ENCODE results near the gene CGN. TPM values are rescaled to one million over a fixed set of nuclear protein-coding genes. Genes with fewer than 3 reads are reported as not detected.

CGN gene
- total RNA-seq, 1 donor from 2014 or later, result 0.32 TPM

GRCh38 chr1:151499365-151499764, 11.8 kb upstream of the CGN start:
- intact Hi-C loops (cut with micrococcal nuclease), result no loop called here

GRCh38 chr1:151499930-151500329, 11.3 kb upstream of the CGN start:
- intact Hi-C loops (cut with micrococcal nuclease), result no loop called here

- intact Hi-C loops (cut with micrococcal nuclease), result no loop called here
Measured at GRCh38 chr1:151501474-151501873, 9.7 kb upstream of the CGN start.

- intact Hi-C loops (cut with micrococcal nuclease), result no loop called here
Measured at GRCh38 chr1:151502035-151502700, 9.0 kb upstream of the CGN start.

- intact Hi-C loops (cut with micrococcal nuclease), result no loop called here
Measured at GRCh38 chr1:151502859-151503780, 8.1 kb upstream of the CGN start.

GRCh38 chr1:151504252-151504651, 6.9 kb upstream of the CGN start:
- intact Hi-C loops (cut with micrococcal nuclease), result no loop called here

GRCh38 chr1:151504759-151505158, 6.4 kb upstream of the CGN start:
- intact Hi-C loops (cut with micrococcal nuclease), result no loop called here

GRCh38 chr1:151508833-151509232, 2.4 kb upstream of the CGN start:
- intact Hi-C loops (cut with micrococcal nuclease), result no loop called here

- intact Hi-C loops (cut with micrococcal nuclease), result loop anchor here (2.0 to 5.0 kb wide), 3 partner anchors 65 to 227 kb away; partner anchors contain the start of gene ZNF687
Measured at GRCh38 chr1:151509350-151510019, 1.7 kb upstream of the CGN start.

- intact Hi-C loops (cut with micrococcal nuclease), result loop anchor here (2.0 to 5.0 kb wide), 3 partner anchors 65 to 228 kb away; partner anchors contain the start of gene ZNF687
Measured at GRCh38 chr1:151510020-151510405, 1.2 kb upstream of the CGN start.

- intact Hi-C loops (cut with micrococcal nuclease), result loop anchor here (2.0 to 5.0 kb wide), 3 partner anchors 66 to 228 kb away; partner anchors contain the start of gene ZNF687
Measured at GRCh38 chr1:151510614-151510956, 602 bp upstream of the CGN start.

- intact Hi-C loops (cut with micrococcal nuclease), result loop anchor here (1.0 to 5.0 kb wide), 7 partner anchors 29 to 279 kb away; partner anchors contain the start of genes RFX5, TDRKH, TUFT1 and ZNF687
Measured at GRCh38 chr1:151511636-151512215, 539 bp downstream of the CGN start.

GRCh38 chr1:151512326-151512725, 1.1 kb downstream of the CGN start:
- intact Hi-C loops (cut with micrococcal nuclease), result loop anchor here (5.0 kb wide), 1 partner anchor 230 kb away; the partner anchor contains the start of gene ZNF687

- intact Hi-C loops (cut with micrococcal nuclease), result loop anchor here (5.0 kb wide), 1 partner anchor 231 kb away; the partner anchor contains the start of gene ZNF687
Measured at GRCh38 chr1:151512801-151513625, 1.8 kb downstream of the CGN start.

- intact Hi-C loops (cut with micrococcal nuclease), result loop anchor here (5.0 kb wide), 1 partner anchor 231 kb away; the partner anchor contains the start of gene ZNF687
Measured at GRCh38 chr1:151513626-151514121, 2.5 kb downstream of the CGN start.

- intact Hi-C loops (cut with micrococcal nuclease), result loop anchor here (5.0 kb wide), 1 partner anchor 232 kb away; the partner anchor contains the start of gene ZNF687
Measured at GRCh38 chr1:151514366-151514765, 3.2 kb downstream of the CGN start.

- intact Hi-C loops (cut with micrococcal nuclease), result no loop called here
Measured at GRCh38 chr1:151515265-151515664, 4.1 kb downstream of the CGN start.

GRCh38 chr1:151516031-151516511, 4.9 kb downstream of the CGN start:
- intact Hi-C loops (cut with micrococcal nuclease), result no loop called here

- intact Hi-C loops (cut with micrococcal nuclease), result no loop called here
Measured at GRCh38 chr1:151518431-151518830, 7.2 kb downstream of the CGN start.

- intact Hi-C loops (cut with micrococcal nuclease), result no loop called here
Measured at GRCh38 chr1:151518936-151519335, 7.7 kb downstream of the CGN start.
